Activated CD8-positive, alpha-beta memory T cell treated with anti-CD3 and anti-CD28 coated beads, Interleukin-2, amount 50 U/mL, for 1 hour (primary cell): ENCODE measurements around the gene TRMT6.

Source experiments
- DNase-seq: peaks from one replicate; pipeline ENCODE4 v3.0.0-alpha.2; 2020; ENCODE audit errors: extremely low read depth

The TRMT6 gene

GRCh38 chr20:5899444-5899843 is 50.9 kb downstream of the TRMT6 start:
- DNase-seq, result no peak

GRCh38 chr20:5895626-5896025 is 54.7 kb downstream of the TRMT6 start:
- no peak for DNase-seq

- no peak for DNase-seq
Measured at GRCh38 chr20:5893621-5894020, 56.7 kb downstream of the TRMT6 start.

- DNase-seq, result no peak
Measured at GRCh38 chr20:5893052-5893451, 57.3 kb downstream of the TRMT6 start.

- DNase-seq, result no peak
Measured at GRCh38 chr20:5890773-5891441, 59.4 kb downstream of the TRMT6 start.

GRCh38 chr20:5888041-5888440 is 62.3 kb downstream of the TRMT6 start:
- DNase-seq, result no peak

- no peak for DNase-seq
Measured at GRCh38 chr20:5887386-5887785, 62.9 kb downstream of the TRMT6 start.
